HEK293 (cell line): Measurements from ENCODE around the gene MSTO1.

Source experiments
- GLI2 ChIP-seq: fragments of 450-650 bp; formaldehyde crosslinking; IDR thresholded peaks from 2 replicates; pipeline ENCODE4; 2017; ENCODE audit warnings: missing biosample characterization, missing genetic modification characterization, low read depth, borderline replicate concordance
- KLF10 ChIP-seq: fragments of 450-650 bp; IDR thresholded peaks from 2 replicates; pipeline ENCODE4 v1.5.1; 2018; ENCODE audit warnings: missing biosample characterization, mild to moderate bottlenecking, missing genetic modification characterization
- KLF7 ChIP-seq: fragments of 450-650 bp; formaldehyde crosslinking; IDR thresholded peaks from 2 replicates; pipeline ENCODE4 v1.5.1; 2016; ENCODE audit warnings: missing biosample characterization, missing genetic modification characterization, borderline replicate concordance
- REPIN1 ChIP-seq: fragments of 450-650 bp; formaldehyde crosslinking; IDR thresholded peaks from 2 replicates; pipeline ENCODE4 v1.5.1; 2017; ENCODE audit warnings: missing biosample characterization, missing genetic modification characterization, low read depth
- SCRT2 ChIP-seq: fragments of 450-650 bp; formaldehyde crosslinking; IDR thresholded peaks from 2 replicates; pipeline ENCODE4 v1.5.1; 2016; ENCODE audit warnings: missing biosample characterization, missing genetic modification characterization
- SETDB1 ChIP-seq: IDR thresholded peaks from one replicate; pipeline ENCODE4 v1.6.1; 2017; ENCODE audit warnings: mild to moderate bottlenecking, low read length, moderate library complexity, mixed read lengths; ENCODE audit not compliant: insufficient read length
- WT1 ChIP-seq: fragments of 450-650 bp; formaldehyde crosslinking; IDR thresholded peaks from 2 replicates; pipeline ENCODE4 v1.5.1; 2016; ENCODE audit warnings: missing biosample characterization, missing genetic modification characterization
- ZBTB21 ChIP-seq: fragments of 450-650 bp; formaldehyde crosslinking; IDR thresholded peaks from 2 replicates; pipeline ENCODE4 v1.5.1; 2017; ENCODE audit warnings: missing biosample characterization, missing genetic modification characterization
- ZBTB8A ChIP-seq: fragments of 450-650 bp; formaldehyde crosslinking; IDR thresholded peaks from 2 replicates; pipeline ENCODE4 v1.5.1; 2016; ENCODE audit warnings: missing biosample characterization, missing genetic modification characterization
- ZNF132 ChIP-seq: fragments of 450-650 bp; formaldehyde crosslinking; IDR thresholded peaks from 2 replicates; pipeline ENCODE4 v1.5.1; 2017; ENCODE audit warnings: missing biosample characterization, missing genetic modification characterization, borderline replicate concordance
- ZNF157 ChIP-seq: fragments of 450-650 bp; formaldehyde crosslinking; IDR thresholded peaks from 2 replicates; pipeline ENCODE4 v1.5.1; 2016; ENCODE audit warnings: missing biosample characterization, missing genetic modification characterization
- ZNF211 ChIP-seq: fragments of 450-650 bp; formaldehyde crosslinking; IDR thresholded peaks from 2 replicates; pipeline ENCODE4 v1.5.1; 2016; ENCODE audit warnings: low read depth, missing biosample characterization, missing genetic modification characterization
- ZNF221 ChIP-seq: fragments of 450-650 bp; formaldehyde crosslinking; IDR thresholded peaks from 2 replicates; pipeline ENCODE4 v1.5.1; 2017; ENCODE audit warnings: missing biosample characterization, missing genetic modification characterization, borderline replicate concordance
- ZNF223 ChIP-seq: fragments of 450-650 bp; formaldehyde crosslinking; IDR thresholded peaks from 2 replicates; pipeline ENCODE4 v1.5.1; 2016; ENCODE audit warnings: missing biosample characterization, missing genetic modification characterization
- ZNF274 ChIP-seq, 2 experiments: fragments of 200-500 bp in 1 of 2; fragments of 450-650 bp in 1 of 2; sonication (Bioruptor generic) in 1 of 2; formaldehyde crosslinking in 1 of 2; IDR thresholded peaks; 2 replicates each; pipeline versions ENCODE4 v1.5.1 to v1.6.1; 2014 to 2016; ENCODE audit warnings: borderline replicate concordance in 1 of 2, inconsistent platforms in 1 of 2, low read length in 1 of 2, missing biosample characterization in 1 of 2, missing genetic modification characterization in 1 of 2
- ZNF324 ChIP-seq: fragments of 450-650 bp; formaldehyde crosslinking; IDR thresholded peaks from 2 replicates; pipeline ENCODE4 v1.5.1; 2016; ENCODE audit warnings: missing biosample characterization, missing genetic modification characterization
- ZNF391 ChIP-seq: fragments of 450-650 bp; formaldehyde crosslinking; IDR thresholded peaks from 2 replicates; pipeline ENCODE4 v1.5.1; 2016; ENCODE audit warnings: low read depth, missing biosample characterization, missing genetic modification characterization, borderline replicate concordance
- ZNF473 ChIP-seq: fragments of 450-650 bp; formaldehyde crosslinking; IDR thresholded peaks from 2 replicates; pipeline ENCODE4 v1.5.1; 2017; ENCODE audit warnings: missing biosample characterization, missing genetic modification characterization
- ZNF501 ChIP-seq: fragments of 450-650 bp; formaldehyde crosslinking; IDR thresholded peaks from 2 replicates; pipeline ENCODE4 v1.5.1; 2016; ENCODE audit warnings: missing biosample characterization, missing genetic modification characterization
- ZNF521 ChIP-seq: fragments of 450-650 bp; formaldehyde crosslinking; IDR thresholded peaks from 2 replicates; pipeline ENCODE4 v1.5.1; 2017; ENCODE audit warnings: missing biosample characterization, mild to moderate bottlenecking, missing genetic modification characterization
- ZNF530 ChIP-seq: fragments of 450-650 bp; formaldehyde crosslinking; IDR thresholded peaks from 2 replicates; pipeline ENCODE4 v1.5.1; 2016; ENCODE audit warnings: low read depth, missing biosample characterization, missing genetic modification characterization
- ZNF549 ChIP-seq: fragments of 450-650 bp; IDR thresholded peaks from 2 replicates; pipeline ENCODE4 v1.5.1; 2018; ENCODE audit warnings: missing biosample characterization, missing genetic modification characterization, mild to moderate bottlenecking, inconsistent platforms, moderate library complexity
- ZNF558 ChIP-seq: fragments of 450-650 bp; formaldehyde crosslinking; IDR thresholded peaks from 2 replicates; pipeline ENCODE4 v1.5.1; 2016; ENCODE audit warnings: missing biosample characterization, missing genetic modification characterization
- ZNF701 ChIP-seq: fragments of 450-650 bp; formaldehyde crosslinking; IDR thresholded peaks from 2 replicates; pipeline ENCODE4 v1.5.1; 2016; ENCODE audit warnings: missing biosample characterization, missing genetic modification characterization
- ZNF76 ChIP-seq: fragments of 450-650 bp; formaldehyde crosslinking; IDR thresholded peaks from 2 replicates; pipeline ENCODE4; 2016; ENCODE audit warnings: low read depth, missing biosample characterization, missing genetic modification characterization, borderline replicate concordance
- ZNF785 ChIP-seq: fragments of 450-650 bp; formaldehyde crosslinking; IDR thresholded peaks from 2 replicates; pipeline ENCODE4 v1.5.1; 2016; ENCODE audit warnings: missing biosample characterization, missing genetic modification characterization
- ZXDB ChIP-seq: fragments of 450-650 bp; formaldehyde crosslinking; IDR thresholded peaks from 2 replicates; pipeline ENCODE4 v1.5.1; 2016; ENCODE audit warnings: missing biosample characterization, missing genetic modification characterization
- TF ChIP-seq, protein P1 (sequence below): fragments of 450-650 bp; formaldehyde crosslinking; IDR thresholded peaks from 2 replicates; pipeline ENCODE4 v1.5.1; 2016; ENCODE audit warnings: missing biosample characterization, missing genetic modification characterization
- TF ChIP-seq, protein P2 (sequence below): fragments of 450-650 bp; formaldehyde crosslinking; IDR thresholded peaks from 2 replicates; pipeline ENCODE4 v1.5.1; 2016; ENCODE audit warnings: missing biosample characterization, missing genetic modification characterization
- TF ChIP-seq, protein P3 (sequence below): fragments of 450-650 bp; formaldehyde crosslinking; IDR thresholded peaks from 2 replicates; pipeline ENCODE4 v1.5.1; 2016; ENCODE audit warnings: missing biosample characterization, missing genetic modification characterization
- TF ChIP-seq, protein P4 (sequence below): fragments of 450-650 bp; formaldehyde crosslinking; IDR thresholded peaks from 2 replicates; pipeline ENCODE4 v1.5.1; 2016; ENCODE audit warnings: missing biosample characterization, missing genetic modification characterization

Gene MSTO1

DNA sequence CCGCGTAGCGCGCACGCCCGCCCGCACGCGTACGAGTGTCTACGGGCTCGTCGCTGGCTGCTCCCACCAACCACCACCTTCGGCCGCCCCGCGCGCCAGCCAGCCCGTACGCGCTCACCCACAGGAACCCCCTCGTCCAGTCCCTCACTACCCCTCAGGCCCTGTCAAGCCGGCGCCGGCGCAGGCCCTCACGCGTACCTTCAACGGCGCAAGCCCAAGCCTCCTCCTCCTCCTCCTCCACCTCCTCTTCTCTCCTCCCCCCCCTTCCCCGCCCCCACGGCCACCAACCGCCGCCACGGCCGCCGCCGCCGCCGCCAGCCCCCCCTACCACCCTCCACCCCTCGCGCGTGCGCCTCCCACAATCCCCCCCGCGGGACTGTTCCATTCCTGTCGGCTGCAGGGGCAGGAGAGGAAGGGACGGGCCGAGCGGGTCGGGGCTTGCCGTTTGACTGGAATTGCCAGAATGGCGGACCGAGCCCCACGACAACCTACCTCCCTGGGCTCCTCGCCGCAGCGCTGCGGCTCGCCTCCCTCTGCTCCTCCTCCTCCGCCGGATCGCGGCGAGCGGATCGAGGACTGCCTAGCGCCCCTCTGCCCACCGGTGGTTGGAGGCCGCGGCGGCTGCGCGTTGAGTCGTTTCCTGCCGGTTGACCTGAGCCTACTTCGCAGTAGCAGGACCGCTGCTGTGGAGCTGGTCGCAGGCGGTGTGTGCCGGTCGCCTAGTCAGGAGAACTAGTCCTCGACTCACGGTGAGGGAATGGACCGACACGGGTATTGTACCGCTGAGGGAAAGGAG lies 47.2 kb upstream of the MSTO1 start, which contains the start of gene ASH1L (continued):
- TF ChIP-seq, protein P1, sequence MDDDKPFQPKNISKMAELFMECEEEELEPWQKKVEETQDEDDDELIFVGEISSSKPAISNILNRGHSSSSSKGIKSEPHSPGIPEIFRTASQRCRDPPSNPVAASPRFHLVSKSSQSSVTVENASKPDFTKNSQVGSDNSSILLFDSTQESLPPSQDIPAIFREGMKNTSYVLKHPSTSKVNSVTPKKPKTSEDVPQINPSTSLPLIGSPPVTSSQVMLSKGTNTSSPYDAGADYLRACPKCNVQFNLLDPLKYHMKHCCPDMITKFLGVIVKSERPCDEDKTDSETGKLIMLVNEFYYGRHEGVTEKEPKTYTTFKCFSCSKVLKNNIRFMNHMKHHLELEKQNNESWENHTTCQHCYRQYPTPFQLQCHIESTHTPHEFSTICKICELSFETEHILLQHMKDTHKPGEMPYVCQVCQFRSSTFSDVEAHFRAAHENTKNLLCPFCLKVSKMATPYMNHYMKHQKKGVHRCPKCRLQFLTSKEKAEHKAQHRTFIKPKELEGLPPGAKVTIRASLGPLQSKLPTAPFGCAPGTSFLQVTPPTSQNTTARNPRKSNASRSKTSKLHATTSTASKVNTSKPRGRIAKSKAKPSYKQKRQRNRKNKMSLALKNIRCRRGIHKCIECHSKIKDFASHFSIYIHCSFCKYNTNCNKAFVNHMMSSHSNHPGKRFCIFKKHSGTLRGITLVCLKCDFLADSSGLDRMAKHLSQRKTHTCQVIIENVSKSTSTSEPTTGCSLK (tag by site-specific recombination): no peak
- no peak for TF ChIP-seq ZNF221 (tag by site-specific recombination)
- TF ChIP-seq, protein P2, sequence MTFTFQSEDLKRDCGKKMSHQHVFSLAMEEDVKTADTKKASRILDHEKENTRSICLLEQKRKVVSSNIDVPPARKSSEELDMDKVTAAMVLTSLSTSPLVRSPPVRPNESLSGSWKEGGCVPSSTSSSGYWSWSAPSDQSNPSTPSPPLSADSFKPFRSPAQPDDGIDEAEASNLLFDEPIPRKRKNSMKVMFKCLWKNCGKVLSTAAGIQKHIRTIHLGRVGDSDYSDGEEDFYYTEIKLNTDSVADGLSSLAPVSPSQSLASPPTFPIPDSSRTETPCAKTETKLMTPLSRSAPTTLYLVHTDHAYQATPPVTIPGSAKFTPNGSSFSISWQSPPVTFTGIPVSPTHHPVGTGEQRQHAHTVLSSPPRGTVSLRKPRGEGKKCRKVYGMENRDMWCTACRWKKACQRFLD (tag by site-specific recombination): no peak
- TF ChIP-seq ZNF501 (tag by site-specific recombination): peak; percentile 99
- peak; percentile 38; the same call in 1 of the 2 replicates for TF ChIP-seq WT1 (tag by site-specific recombination)
- TF ChIP-seq ZNF701 (tag by site-specific recombination): no peak
- TF ChIP-seq, protein P3, sequence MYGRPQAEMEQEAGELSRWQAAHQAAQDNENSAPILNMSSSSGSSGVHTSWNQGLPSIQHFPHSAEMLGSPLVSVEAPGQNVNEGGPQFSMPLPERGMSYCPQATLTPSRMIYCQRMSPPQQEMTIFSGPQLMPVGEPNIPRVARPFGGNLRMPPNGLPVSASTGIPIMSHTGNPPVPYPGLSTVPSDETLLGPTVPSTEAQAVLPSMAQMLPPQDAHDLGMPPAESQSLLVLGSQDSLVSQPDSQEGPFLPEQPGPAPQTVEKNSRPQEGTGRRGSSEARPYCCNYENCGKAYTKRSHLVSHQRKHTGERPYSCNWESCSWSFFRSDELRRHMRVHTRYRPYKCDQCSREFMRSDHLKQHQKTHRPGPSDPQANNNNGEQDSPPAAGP (tag by site-specific recombination): peak; percentile 95
- peak; percentile 65; the same call in 1 of the 2 replicates for TF ChIP-seq ZNF391 (tag by site-specific recombination)
- peak; percentile 97 for TF ChIP-seq ZNF76 (tag by site-specific recombination)
- no peak for TF ChIP-seq ZNF558 (tag by site-specific recombination)
- no peak for TF ChIP-seq ZNF132 (tag by site-specific recombination)
- no peak for TF ChIP-seq KLF7
- no peak for TF ChIP-seq SETDB1
- 0 out of 2 replicates have a peak, but pooled peaks have one; percentile 22 for TF ChIP-seq ZNF785 (tag by site-specific recombination)
- TF ChIP-seq SCRT2 (tag by site-specific recombination): peak; percentile 33; the same call in 1 of the 2 replicates
- TF ChIP-seq ZNF274 (IDR thresholded peaks at IDR 0.05; ENCODE audit: low read length): no peak
- no peak for TF ChIP-seq ZNF274 (tag by site-specific recombination; IDR thresholded peaks at IDR 0.05; ENCODE audit: borderline replicate concordance)
- peak; percentile 40; the same call in 1 of the 2 replicates for TF ChIP-seq REPIN1 (tag by site-specific recombination)
- peak; percentile 87 for TF ChIP-seq ZNF324 (tag by site-specific recombination)
- no peak for TF ChIP-seq ZNF521 (tag by site-specific recombination)
- no peak for TF ChIP-seq ZNF211
- TF ChIP-seq ZNF530 (tag by site-specific recombination): no peak
- TF ChIP-seq ZNF157 (tag by site-specific recombination): no peak
- peak; percentile 13; the same call in 1 of the 2 replicates for TF ChIP-seq ZBTB21 (tag by site-specific recombination)
- 0 out of 2 replicates have a peak, but pooled peaks have one; percentile 34 for TF ChIP-seq KLF10 (tag by site-specific recombination)
- peak; percentile 96 for TF ChIP-seq ZXDB (tag by site-specific recombination)
- TF ChIP-seq ZNF473 (tag by site-specific recombination): no peak
- no peak for TF ChIP-seq GLI2
- no peak for TF ChIP-seq ZNF223
- TF ChIP-seq, protein P4, sequence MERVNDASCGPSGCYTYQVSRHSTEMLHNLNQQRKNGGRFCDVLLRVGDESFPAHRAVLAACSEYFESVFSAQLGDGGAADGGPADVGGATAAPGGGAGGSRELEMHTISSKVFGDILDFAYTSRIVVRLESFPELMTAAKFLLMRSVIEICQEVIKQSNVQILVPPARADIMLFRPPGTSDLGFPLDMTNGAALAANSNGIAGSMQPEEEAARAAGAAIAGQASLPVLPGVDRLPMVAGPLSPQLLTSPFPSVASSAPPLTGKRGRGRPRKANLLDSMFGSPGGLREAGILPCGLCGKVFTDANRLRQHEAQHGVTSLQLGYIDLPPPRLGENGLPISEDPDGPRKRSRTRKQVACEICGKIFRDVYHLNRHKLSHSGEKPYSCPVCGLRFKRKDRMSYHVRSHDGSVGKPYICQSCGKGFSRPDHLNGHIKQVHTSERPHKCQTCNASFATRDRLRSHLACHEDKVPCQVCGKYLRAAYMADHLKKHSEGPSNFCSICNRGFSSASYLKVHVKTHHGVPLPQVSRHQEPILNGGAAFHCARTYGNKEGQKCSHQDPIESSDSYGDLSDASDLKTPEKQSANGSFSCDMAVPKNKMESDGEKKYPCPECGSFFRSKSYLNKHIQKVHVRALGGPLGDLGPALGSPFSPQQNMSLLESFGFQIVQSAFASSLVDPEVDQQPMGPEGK (tag by site-specific recombination): peak; percentile 91
- peak; percentile 48; the same call in 1 of the 2 replicates for TF ChIP-seq ZBTB8A (tag by site-specific recombination)
- TF ChIP-seq ZNF549 (tag by site-specific recombination): no peak
